RWPE2 (cell line): ENCODE results near the gene NR5A2.

Experiments
- ATAC-seq: fragments of 200-7000 bp; cut with Tn5 transposase; 3 replicates; pipeline ENCODE4 v1.9.1; 2021; ENCODE audit warnings: low read depth
- DNase-seq: peaks from one replicate; pipeline ENCODE4 v3.0.0-alpha.2; 2020; ENCODE audit warnings: low spot score
- H3K27ac ChIP-seq: fragments of 450-650 bp; 2 replicates; pipeline ENCODE4 v1.5.1; 2017; ENCODE audit warnings: mild to moderate bottlenecking; ENCODE audit not compliant: poor library complexity, severe bottlenecking
- H3K27me3 ChIP-seq: fragments of 250-450 bp; sonication (Bioruptor Pico); 2 replicates; pipeline ENCODE4 v1.5.1; 2021; ENCODE audit warnings: mild to moderate bottlenecking, moderate library complexity; ENCODE audit not compliant: insufficient read depth, poor library complexity, severe bottlenecking
- H3K36me3 ChIP-seq: fragments of 250-450 bp; sonication (Bioruptor Pico); 2 replicates; pipeline ENCODE4 v1.5.1; 2020; ENCODE audit warnings: low read depth, mild to moderate bottlenecking, moderate library complexity
- H3K4me1 ChIP-seq: fragments of 250-450 bp; sonication (Bioruptor Pico); 2 replicates; pipeline ENCODE4 v1.5.1; 2021; ENCODE audit warnings: mild to moderate bottlenecking, moderate library complexity; ENCODE audit not compliant: insufficient read depth, poor library complexity, severe bottlenecking
- H3K4me3 ChIP-seq: fragments of 250-450 bp; sonication (Bioruptor Pico); 2 replicates; pipeline ENCODE4 v1.5.1; 2021; ENCODE audit warnings: mild to moderate bottlenecking, moderate library complexity; ENCODE audit not compliant: severe bottlenecking
- H3K9me3 ChIP-seq: fragments of 250-450 bp; sonication (Bioruptor Pico); 2 replicates; pipeline ENCODE4 v1.5.1; 2021; ENCODE audit warnings: mild to moderate bottlenecking, moderate library complexity; ENCODE audit not compliant: severe bottlenecking
- CTCF ChIP-seq: fragments of 450-650 bp; IDR thresholded peaks from one replicate; pipeline ENCODE4 v1.5.1; 2017; ENCODE audit warnings: mild to moderate bottlenecking, moderate library complexity; ENCODE audit not compliant: poor library complexity, severe bottlenecking

NR5A2 gene

GRCh38 chr1:200075522-200075921 is 48.0 kb downstream of the NR5A2 start:
- H3K4me1 ChIP-seq, result peaks cover 9% of the 10 kb centered on the region
- DNase-seq (no peak), ATAC-seq (no peak)
- H3K27me3 ChIP-seq, result no peaks in the 10 kb centered on the region
- no peaks in the 10 kb centered on the region for H3K36me3 ChIP-seq
- H3K4me3 ChIP-seq, result no peak overlapping the region
- H3K9me3 ChIP-seq, result no peaks in the 10 kb centered on the region
- H3K27ac ChIP-seq, result no peak overlapping the region
- TF ChIP-seq CTCF, result no peak

GRCh38 chr1:200075938-200076546 is 48.5 kb downstream of the NR5A2 start:
- Histone ChIP-seq H3K9me3 (no peaks in the 10 kb centered on the region), H3K4me3 (no peak overlapping the region), H3K36me3 (no peaks in the 10 kb centered on the region), H3K27me3 (no peaks in the 10 kb centered on the region), H3K27ac (no peak overlapping the region), H3K4me1 (peaks cover 9% of the 10 kb centered on the region)
- DNase-seq (no peak), ATAC-seq (peak; percentile 58; the same call in 2 of the 3 replicates)
- no peak for TF ChIP-seq CTCF

- no peaks in the 10 kb centered on the region for H3K36me3 ChIP-seq
- no peak for DNase-seq
- no peak for TF ChIP-seq CTCF
- H3K4me1 ChIP-seq, result peaks cover 13% of the 10 kb centered on the region
- no peaks in the 10 kb centered on the region for H3K27me3 ChIP-seq
- no peak for ATAC-seq
- H3K9me3 ChIP-seq, result no peaks in the 10 kb centered on the region
- H3K27ac ChIP-seq, result no peak overlapping the region
- no peak overlapping the region for H3K4me3 ChIP-seq
Measured at GRCh38 chr1:200079232-200079940, 51.9 kb downstream of the NR5A2 start.

- Histone ChIP-seq H3K9me3 (no peaks in the 10 kb centered on the region), H3K4me1 (peaks cover 7% of the 10 kb centered on the region), H3K4me3 (no peak overlapping the region), H3K36me3 (no peaks in the 10 kb centered on the region), H3K27ac (no peak overlapping the region), H3K27me3 (no peaks in the 10 kb centered on the region)
- ATAC-seq (no peak), DNase-seq (no peak)
- no peak for TF ChIP-seq CTCF
Measured at GRCh38 chr1:200081151-200081968, 53.9 kb downstream of the NR5A2 start.

GRCh38 chr1:200081969-200082245 is 54.4 kb downstream of the NR5A2 start:
- peaks cover 3% of the 10 kb centered on the region for H3K4me1 ChIP-seq
- H3K4me3 ChIP-seq, result no peak overlapping the region
- TF ChIP-seq CTCF, result no peak
- H3K27me3 ChIP-seq, result no peaks in the 10 kb centered on the region
- H3K27ac ChIP-seq, result no peak overlapping the region
- no peaks in the 10 kb centered on the region for H3K36me3 ChIP-seq
- no peak for DNase-seq
- no peaks in the 10 kb centered on the region for H3K9me3 ChIP-seq
- ATAC-seq, result no peak
